ENCODE results near the gene AEBP2.
"Not testable (repeated sequence)": the region's sequence is repeated elsewhere in the genome, so short reads cannot be mapped to it uniquely, and the experiment has no call there.

DNA sequence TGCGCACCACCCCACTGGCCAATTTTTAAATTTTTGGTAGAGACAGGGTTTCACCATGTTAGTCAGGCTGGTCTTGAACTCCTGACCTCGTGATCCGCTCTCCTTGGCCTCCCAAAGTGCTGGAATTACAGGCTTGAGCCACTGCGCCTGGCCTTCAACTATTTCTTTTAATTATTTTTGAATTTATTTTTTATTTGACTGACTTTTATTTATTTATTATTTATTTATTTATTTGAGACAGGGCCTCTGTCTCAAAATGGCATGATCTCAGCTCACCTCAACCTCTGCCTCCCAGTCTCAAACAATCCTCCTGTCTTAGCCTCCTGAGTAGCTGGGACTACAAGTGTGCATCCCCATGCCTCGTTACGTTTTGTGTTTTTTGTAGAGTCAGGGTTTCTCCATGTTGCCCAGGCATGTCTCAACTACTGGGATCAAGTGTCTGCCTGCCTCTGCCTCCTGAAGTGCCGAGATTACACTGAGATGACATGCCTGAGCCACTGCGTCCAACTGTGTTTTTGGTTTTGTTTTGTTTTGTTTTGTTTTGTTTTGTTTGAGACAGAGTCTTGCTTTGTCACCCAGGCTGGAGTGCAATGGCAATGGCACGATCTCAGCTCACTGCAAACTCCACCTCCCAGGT lies 38.5 kb upstream of the AEBP2 start:
- not testable (repeated sequence) for TF ChIP-seq POLR2A (IDR thresholded peaks at IDR 0.05; ENCODE audit: low read length); GATA1 (IDR thresholded peaks at IDR 0.05; ENCODE audit: low read depth, low read length)
